NCI-H2029 (cell line): ENCODE measurements around the gene LRRC42.

Experiments used
- DNase-seq: peaks from one replicate; lab custom pipeline; 2025; lab: John Stamatoyannopoulos, UW

LRRC42 gene

DNA sequence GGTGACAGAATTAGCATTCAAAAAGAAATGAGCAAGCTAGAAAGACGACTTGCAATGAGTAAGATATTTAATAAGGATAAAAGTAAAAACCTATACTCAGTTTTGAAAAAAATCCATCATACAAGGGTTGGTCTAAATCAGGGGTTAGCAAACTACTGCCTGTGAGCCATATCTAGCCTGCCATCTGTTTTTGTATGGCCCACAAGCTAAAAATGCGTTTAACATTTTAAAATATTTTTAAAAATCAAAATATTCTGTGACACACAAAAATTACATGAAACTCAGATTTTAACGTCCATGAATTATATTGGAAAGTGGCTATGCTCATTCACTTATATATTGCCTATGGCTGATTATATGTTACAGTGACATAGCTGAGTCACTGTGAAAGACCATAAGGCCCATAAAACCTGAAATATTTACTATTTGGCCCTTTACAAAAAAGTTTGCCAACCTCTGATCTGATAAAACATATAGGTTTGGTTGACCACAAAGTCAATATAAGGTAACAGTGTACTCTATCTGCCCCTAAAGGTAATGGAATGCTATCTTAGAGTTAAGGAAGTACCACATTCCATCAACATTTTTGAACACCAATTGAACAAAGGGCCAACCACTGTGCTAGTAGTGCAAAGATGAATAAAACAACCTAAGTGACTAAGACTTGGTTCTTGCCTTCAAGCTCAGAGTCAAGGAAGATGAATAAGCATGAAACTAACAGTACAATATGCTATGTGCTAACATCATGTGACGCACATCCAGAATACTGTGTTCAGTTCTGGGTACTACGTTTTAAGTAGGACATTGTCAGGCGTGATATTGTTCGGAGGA is 3.8 kb upstream of the LRRC42 start:
- DNase-seq, result no peak

DNA sequence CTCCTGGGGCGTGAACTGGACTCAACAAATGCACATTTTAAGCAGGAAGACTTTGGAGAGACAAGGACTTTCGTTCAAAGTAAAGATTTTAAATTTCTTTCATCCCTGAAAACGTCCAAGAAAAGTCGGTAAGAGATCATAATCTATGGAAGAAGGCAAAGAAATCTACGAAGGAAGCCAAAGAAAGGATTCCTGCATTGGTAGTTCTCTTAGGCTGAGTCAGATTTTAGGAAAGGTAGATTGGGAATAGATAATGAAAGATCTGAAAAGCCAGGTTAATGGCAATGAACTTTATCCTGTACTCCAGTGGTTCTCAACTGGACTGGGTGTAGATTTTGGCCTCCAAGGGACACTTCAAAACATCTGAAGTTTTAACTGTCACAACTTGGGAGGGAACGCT is 3.1 kb upstream of the LRRC42 start:
- no peak for DNase-seq

DNA sequence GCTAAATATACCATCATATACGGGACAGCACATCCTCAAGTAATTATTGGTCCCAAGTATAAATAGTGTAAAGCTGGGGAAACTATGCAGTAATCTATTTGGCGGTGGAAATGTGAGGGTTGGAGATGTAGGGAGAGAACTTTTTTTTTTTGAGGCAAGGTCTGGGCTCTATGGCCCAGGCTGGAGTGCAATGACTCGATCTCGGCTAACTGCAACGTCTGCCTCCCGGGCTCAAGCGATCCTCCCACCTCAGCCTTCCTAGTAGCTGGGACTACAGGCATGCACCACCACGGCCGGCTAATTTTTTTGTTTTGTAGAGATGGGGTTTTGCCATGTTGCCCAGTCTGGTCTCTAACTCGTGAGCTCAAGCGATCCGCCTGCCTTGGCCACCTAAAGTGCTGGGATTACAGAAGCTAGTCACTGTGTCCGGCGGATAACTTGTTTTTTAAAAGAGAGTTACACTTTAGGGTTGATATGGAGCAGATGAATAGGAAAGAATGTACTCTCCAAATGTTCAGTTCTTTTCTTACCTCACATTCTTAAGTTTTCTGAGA is 2.6 kb upstream of the LRRC42 start:
- DNase-seq, result no peak

DNA sequence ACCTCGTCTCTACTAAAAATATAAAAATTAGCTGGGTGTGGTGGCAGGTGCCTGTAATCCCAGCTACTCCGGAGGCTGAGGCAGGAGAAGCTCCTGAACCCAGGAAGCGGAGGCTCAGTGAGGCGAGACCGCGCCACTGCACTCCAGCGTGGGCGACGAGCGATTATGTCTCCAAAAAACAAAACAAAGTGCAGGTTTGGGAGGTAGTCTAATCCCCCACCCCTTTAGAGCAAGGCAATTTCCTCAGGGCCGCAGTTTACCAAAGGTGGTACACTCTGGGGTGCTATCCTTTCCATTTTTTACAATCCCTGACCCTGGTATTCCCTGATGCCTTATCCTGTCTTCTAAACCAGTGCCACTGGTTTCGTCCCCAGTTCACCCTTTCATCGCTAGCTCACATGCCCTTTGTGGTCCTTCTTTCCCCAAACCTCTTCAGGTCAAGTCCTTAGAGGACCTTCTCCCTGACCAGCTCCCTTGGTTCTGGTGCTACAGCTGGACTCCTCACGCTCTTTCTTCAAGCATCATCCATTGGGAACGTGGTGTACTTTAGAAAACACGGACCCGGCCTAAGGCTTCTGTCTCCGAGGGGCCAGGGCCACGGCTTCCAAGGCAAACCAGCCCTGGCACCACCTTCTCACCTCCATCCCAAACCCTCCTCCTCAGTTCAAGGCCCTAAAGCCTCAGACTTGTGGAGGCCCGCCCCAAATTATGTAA is 1.5 kb upstream of the LRRC42 start:
- no peak for DNase-seq

DNA sequence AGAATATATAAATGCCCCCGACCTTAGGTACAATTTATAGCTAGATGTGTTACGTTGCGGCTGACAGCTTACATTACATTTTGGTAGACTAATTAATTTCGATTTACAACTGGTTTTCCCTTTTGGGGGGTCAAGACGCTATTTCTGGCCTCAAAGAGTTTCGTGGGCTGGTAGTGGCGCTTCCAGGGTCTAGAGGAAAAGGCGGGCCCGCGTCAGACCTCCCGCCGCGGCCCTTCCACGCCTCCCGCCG is 1.0 kb upstream of the LRRC42 start:
- no peak for DNase-seq

DNA sequence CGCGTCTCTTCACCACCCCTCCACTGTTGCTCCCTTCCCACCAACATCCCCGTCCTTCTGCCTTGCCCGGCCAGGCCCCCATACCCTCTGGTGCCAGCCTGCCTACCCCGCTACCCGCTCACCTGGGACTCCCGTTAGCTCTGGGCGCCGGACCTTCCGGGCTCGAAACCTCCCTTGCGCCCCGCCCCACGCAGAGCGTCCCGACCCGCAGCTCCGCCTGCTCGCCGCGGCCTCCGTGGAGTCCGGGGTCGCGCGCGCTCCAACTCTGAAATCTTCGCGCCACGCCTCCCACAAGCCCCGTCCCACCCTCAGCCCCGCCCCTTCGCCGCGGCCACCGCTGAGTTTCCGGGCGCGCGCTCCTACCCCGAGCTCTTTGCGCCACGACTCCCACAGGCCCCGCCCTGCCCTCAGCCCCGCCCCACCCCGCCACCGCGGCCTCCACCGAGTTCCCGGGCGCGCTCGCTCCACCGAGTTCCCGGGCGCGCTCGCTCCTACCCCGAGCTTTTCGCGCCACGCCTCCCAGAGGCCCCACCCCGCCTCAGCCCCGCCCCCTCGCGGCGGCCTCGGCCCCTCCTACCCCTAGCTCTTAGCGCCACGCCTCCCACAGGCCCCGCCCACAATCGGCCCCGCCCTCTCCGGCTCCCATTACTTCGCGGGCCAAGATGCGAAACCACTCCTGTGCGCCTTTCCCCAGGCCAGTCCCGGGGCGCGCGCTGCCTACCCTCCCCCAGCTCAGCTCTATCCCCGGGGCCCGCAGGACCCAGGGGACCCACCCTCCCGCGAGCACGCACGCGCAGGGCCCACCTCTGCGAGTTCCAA is 508 bp upstream of the LRRC42 start, which contains the start of gene IFT25:
TSS of gene IFT25 (minus strand) at position 267 of the 819 bp plus-strand sequence. CDS start 5,617 bp downstream, outside the sequence.
- DNase-seq, result peak; percentile 98

DNA sequence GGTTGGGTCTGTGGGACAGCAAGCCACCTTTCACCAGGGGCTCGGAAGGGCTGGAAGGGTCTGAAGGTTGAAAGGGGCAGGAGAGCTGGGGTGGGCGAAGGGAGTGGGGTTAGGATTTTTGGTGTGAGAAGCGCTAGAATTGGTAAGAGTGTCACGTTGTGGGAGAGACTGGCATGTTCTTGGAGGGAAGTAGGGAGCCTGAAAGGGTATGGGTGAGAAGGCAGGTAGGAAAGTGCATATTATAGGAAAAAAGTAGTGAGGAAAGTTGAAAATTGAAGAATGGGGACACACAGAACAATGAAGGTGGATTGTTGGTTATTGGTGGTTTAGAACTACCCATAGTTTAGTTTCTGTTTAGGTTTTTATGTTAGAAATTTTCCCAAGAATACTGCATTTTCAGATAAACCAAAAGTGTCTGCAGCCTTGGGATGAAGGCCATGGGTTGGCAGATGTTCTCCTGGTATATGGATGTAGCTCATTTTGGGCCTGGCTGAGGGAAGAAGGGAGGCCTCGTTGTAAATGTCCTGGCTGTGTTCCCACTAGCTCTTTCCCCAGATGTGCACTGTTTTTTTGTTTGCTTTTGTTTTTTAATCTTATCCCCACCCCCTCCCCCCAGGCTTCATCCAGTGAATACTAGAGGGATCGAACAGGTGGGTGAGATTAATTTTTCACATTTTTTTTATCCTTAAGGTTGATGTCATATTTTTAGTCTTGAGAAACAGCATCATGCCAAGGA is 1.2 kb downstream of the LRRC42 start:
- DNase-seq, result no peak

DNA sequence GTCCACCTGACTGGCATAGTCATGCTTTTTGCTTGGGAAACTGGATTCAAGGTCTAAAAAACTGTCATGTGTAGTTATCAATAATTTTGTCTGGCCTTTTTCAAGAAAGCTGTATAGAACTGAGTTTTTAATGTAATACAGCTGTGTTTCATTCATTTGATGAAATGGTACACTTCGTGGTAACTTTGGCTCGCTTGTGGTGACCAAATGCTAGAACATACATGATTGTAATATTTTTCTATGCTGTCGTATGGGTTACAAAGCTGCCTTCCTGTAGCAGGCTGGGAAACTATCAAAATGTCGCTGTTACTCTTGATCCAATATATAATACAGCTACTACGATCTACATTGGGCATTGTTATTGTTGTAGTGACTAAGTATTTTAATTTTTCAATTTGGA is 2.1 kb downstream of the LRRC42 start:
- DNase-seq, result no peak

DNA sequence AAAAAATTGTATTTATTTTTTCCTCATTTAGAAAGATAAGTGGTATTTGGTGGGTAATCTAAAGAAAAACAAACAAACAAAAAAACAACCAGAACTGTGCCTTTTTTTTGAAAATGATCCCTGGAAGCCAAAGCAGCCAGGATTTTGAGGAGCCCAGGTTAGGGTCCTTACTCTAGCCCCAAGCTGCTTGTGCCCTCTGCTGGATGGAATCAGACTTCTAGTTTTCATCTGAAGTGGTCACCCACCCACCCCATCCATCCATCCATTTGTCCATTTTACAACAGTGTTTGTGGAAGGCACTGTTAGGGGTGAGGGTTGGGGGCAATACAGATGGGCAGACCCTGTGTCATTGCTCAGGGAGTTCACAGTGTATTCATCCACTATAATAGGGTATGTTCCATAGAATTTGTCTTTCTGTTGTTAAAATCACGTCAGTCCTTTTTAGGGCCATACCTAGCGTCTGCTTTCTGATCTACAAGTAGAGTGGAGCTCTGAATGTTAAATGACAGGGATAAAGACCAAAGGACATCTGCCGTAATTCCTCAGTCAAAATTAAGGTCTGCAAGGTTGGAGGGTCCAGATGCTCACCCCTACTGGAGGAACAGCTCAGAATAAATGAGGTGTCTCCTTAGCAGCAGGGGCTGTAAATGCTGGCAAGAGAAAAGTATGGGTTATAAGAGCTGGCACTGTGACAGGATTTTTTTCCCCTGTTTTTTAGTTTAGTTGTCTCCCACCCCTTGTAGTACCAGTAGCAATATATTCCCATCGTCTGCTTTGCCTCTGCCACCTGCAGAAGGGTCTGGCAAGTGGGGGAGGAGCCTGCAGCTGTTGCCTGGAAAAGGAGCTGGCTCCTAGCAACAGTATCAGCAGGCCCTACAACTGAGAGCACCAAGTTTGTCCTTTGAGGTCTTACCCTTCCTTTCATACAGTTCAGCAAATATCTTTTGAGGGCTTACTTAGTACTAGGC is 3.2 kb downstream of the LRRC42 start:
- DNase-seq, result peak; percentile 48

DNA sequence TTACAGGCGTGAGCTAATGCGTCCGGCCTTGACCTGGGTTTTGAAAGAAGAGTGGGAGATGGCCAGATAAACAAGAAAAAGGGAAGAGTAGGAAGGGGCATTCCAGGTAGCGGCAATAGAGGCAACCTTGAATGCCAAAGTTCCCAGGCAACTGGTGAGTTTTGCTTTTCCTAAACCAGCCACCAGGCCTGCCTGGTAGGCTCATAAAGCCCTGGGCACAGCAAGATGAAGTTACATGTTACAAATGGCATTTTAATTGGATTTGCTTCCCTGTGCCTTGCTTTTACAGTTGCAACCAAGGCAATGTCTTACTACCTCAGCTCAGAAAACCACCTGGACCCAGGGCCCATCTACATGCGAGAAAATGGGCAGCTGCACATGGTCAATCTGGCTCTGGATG is 5.5 kb downstream of the LRRC42 start:
- no peak for DNase-seq

DNA sequence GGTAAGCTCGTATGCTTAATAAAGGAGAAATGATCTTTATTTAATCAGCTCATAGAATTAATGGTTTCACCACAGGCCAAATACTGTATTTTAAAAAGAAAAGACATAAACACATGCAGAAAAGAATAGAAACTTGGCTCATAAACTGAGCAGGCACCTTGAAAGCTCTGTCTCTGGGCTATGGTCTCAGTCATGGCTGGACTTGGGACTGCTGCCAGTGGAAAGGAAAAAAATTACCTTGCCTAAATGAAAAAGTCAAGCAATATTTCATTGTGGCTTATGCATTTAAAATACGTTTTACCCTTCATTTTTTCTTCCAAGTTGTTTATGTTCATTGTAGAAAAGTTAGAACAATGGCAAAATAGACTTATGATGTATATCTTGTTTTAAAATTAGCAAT is 8.0 kb downstream of the LRRC42 start:
- DNase-seq, result no peak

DNA sequence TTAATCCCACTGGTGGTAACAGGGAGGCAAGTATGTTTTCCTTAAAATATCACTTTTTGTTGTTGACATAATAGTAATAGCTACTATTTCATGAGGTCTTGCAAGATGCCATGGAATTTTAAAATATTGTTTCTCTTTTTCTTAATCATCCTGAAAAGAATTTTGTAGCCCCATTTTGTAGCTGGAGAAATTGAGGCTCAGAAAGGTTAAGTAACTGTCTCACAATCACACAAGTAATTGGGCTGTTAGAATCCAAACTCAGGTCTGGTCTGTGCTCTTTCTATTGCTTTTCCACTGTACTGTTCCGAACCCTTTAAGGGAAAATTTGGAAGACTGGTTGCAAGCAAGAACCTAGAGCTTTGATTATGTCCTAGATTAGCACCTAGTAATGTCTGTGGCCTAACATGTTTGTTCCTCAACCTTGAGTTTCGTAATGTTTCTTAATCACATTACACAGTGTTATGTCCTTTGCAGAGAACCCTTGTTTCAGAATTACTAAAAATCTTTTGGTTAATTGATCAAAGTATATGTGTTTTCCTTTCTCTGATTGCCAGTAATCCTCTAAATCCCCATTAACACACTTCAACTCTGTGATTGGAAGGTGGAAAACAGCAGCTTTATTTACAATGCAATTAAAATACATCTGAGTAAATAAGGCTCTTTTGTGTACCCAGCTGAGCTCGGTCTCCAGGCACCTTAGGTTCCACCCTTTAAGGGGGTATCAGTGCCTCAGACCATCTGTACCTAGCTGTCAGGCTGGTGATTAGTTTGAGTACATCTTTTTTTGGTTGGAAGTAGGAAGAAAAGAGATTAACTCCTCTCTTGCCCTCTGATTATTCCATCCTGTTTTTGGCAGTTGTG is 10.4 kb downstream of the LRRC42 start:
- DNase-seq, result peak; percentile 97

DNA sequence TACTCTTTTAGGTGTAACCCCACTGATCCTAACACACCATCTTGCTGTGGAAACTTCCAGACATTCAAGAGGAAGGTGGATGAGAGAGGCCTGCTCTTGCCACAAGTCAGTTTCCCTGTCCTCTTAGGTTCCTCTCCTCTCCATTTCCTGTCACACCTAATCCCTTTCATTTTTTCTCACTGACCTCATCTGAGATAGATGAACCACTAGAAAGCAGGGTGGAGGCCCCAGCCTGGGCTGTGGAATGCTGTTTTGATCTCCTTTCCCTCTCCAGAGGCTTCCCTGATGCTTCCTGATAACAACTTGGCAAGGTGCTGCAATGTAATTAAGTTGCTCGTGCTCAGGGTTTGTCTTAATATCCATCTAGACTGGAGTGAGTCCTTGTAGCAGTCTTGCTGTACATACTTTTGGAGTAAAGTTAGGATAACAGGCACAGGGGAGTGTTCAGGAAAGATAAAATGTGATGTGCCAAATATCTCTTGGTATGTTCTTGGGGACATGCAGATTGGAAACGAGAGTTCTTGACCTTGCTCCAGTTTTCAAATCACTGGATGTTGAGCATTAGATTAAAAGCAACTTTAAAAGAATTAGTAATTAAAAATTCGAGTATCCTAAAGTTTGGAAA is 11.2 kb downstream of the LRRC42 start:
- peak; percentile 92 for DNase-seq

DNA sequence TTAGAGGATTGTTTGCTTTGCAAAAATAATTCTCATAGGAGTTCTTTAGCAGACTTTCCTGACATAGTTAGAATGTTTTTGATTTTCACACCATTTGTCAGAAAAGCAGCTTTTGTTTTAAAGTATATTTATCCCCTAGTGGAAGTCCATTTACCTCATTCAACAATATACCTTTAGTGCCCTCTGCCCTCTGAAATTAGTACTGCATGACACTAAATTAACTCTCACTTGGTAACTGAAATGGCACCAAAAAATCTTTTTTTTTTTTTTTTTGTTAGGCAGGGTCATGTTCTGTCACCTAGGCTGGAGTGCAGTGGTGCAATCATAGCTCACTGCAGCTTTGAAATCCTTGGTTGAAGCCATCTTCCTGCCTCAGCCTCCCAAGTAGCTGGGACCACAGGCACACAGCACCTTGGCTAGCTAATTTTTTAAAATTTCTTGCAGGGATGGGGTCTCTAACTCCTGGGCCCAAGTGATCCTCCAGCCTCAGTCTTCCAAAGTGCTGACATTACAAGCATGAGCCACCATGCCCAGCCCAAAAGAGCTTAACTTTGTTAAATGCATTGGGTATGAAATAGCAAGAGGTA is 13.6 kb downstream of the LRRC42 start:
- peak; percentile 42 for DNase-seq

DNA sequence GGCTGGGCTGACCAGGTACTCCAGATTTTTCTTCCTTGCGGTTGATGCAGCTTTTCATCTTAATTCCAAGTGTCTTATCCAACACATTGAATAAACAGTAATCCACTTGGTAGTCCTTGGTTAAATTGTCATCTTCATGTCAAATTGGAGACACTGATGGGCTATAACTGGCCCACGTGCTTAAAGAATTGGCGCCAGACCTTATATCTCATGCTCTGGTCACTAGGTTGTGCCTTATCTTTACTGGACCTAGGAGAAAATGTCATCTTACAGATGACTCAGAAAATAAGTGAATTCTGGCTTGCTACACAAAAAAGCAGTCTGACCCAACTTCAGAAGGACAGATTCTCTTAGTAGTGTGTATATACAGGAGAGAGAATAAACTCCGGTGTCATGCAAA is 16.2 kb downstream of the LRRC42 start:
- no peak for DNase-seq

DNA sequence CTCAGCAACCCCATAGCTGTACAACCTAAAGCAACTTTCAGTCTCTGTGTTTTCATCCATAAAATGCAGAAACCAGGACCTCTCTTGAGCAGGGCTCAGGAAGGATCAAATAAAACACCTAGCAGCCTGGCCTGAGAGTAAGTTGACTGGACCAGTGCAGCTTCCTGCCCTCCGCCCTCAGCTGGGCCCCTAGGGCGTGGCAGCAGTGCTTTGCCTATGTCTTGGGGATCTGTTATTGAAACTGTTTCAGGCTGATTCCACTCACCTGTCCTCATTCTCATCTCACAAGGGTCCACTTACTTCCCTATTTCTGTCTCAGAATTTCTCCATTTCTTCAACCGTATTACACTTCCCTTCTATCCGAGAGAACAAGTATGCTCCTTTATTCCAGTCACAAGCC is 17.3 kb downstream of the LRRC42 start:
- DNase-seq, result no peak

DNA sequence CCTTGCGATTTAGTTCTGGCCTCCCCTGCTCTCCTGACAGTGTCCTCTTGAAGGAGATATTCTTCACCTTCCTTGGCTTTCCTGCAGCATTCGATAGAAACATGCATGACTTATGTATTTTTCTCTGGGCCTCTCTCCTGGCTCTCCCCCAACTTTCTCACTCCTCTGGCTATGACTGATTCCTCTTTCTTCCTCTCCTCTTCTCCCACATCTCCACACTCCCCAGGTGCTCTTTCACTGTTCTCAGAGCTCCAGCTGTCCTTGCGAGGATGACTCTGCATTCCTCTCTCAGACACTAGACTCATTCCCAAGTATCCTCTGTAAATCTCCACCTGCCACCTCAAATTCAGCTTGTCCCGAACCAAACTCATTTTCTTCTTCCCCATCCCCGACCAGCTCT is 18.0 kb downstream of the LRRC42 start:
- no peak for DNase-seq

DNA sequence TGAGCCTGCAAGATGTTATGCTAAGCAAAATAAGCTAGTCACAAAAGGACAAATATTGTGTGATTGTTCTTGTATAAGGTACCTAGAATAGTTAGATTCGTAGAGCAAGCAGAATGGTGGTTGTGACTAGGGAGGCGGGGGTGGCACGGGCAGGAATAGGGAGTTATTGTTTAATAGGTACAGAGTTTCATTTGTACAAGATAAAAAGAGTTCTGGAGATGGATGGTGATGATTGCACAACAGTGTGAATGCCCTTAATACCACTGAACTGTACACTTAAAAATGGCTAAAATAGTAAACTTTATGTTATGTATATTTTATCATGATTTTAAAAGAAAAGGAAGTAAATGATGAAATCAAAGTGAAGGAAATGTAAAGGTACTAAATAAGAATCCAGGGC is 20.6 kb downstream of the LRRC42 start:
- no peak for DNase-seq
